Activated CD4-positive, alpha-beta T cell treated with anti-CD3 and anti-CD28 coated beads, Interleukin-2, Interleukin-4, amounts not matched to agents 100 ng/mL and 50 ng/mL, durations not matched to agents 16 hours and 8 hours (primary cell): Measurements from ENCODE around the gene ABCA4.
"Not testable (repeated sequence)": the region's sequence is repeated elsewhere in the genome, so short reads cannot be mapped to it uniquely, and the experiment has no call there.

Experiments
- DNase-seq: peaks from one replicate; pipeline ENCODE4 v3.0.0-alpha.2; 2020; ENCODE audit warnings: low spot score

Gene ABCA4

DNA sequence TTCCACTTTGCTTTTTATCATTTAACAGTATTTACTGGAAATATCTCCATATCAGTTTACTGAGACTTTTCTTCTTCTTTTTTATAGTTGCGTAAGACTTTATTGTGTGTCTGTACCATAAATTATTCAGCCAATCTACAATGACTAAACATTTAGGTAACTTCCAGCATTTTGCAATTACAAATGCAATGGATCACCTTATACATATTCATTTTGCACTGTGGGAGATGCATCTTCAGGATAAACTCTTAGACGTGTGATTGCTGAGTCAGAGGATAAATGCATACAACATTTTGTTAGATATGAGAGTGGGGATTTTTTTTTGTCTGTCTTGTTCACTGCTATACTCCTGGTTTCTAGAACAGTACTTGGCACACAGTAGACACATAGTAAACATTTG, 116.0 kb downstream of the ABCA4 start:
- DNase-seq: no peak

DNA sequence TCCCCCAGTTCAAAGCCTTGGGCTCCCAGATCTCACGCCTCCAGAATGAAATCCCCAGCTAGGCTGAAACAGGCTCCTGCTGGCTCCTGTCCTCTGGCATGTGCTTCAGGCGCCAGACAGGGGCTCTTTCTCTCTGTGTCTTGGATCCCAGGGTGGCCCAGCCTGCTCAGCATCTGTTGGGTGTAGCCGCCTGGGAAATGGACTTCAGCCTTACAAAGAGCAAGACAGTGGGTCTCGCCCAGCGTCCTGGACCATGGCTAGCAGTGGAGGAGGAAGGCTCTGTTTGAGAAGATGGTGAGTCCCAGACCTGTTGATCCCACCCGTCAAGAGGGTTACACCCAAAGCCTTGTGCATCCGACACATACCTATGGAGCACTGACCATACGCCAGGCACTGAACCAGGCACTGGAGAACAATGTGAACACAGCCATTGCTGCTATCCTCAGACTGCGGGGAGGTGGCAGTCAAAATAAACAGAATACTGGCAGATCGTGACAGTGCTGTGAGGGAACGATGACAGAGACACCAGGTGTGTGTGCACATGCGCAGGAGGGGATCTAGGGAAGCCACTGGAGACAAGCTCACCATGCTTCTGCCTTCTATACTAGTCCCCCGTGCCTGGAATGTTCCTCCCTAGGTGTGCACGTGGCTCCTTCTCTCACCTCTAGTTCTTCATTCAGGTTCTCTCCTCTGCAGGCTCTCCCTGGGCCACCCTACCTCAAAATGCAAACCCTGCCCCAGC, 118.7 kb downstream of the ABCA4 start:
- no peak for DNase-seq

DNA sequence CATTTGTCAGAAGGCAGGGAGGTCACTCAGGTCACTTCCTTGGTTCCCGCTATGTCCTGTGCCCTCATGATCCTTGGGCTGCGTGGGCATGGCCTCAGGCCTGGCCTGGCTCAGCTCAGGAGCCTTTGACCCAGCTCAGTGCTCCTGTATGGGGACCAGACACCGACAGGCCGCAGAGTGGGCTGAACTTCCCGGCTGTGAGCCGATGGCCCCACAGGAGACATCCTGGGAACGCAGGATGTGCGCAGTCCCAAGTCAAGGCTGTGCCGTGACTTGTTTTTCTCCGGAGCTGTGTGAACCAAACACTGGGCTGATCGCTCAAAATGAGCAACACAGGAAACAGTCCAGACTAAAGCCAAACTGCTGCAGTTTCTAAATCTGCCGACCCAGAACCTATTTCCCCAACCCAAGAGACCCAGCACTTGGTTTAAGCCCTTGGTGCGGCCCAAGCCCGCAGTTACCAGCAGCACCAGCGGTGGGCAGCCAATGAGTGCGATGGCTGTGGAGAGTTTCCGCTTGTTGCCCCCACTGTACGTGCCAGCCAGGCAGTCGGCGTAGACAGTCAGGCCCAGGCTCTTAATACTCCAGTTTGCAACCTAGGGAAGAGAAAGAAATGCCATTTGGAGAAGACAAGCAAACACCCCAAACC, 119.4 kb downstream of the ABCA4 start:
- DNase-seq: no peak

DNA sequence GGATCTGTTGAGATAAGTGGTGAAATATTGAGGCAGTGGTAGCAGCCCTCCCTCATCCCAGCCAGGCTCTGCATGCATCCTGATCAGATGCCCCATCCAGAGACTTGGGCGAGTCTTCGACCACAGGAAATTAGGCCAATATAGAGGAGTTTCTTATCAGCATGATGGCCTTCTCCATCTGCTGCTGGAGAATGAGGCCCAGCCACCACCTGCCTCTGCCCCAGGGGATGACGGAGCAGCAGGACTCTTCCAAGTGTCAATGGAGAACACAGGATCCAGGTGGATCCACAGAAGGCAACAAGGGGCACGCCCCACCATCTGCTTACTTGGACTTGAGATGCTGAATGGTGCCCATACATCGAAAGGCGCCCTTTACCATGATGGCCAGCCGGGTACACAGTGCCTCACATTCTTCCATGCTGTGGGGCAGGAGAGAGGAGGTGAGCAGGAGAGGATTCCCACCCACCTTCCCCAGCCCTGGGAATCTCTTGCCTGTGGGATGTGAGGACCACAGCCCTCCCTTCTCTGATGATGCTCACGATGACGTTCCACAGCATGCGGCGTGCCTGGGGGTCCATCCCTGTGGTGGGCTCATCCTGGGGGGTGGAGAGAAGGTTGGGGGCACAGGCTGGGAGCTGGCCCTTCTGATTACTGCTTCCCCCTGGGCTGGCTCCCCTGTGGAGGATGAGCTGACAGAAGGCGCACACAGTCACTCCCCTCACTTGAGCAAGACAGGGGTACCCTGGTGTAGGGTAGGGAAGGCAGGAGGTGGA, 120.3 kb downstream of the ABCA4 start:
- DNase-seq: no peak

DNA sequence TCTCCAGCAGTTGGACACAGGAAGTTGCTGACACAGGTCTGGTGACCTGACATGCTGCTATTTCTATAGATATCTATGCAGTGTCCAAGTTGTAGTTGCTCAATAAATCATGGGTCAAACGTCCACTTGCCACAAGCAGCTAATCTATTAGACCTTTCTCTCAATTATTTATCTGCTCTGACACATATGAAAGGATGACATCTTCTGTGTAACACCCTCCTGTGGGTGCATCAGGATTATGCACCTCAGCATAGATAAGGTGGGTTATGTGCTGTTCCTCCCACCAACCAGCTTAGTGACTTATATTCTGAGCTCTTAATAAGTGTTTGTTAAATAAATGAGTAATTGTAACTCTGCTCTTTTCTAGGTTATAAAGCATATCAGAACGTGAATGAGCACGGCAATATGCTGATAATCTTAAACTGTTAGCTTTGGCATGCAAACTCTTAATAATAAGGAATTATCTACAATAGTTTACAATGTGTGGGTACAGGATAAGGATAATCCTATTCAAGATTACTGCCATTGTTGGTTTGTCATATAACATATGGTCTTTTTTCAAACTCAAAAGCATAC, 121.0 kb downstream of the ABCA4 start:
- DNase-seq: no peak

DNA sequence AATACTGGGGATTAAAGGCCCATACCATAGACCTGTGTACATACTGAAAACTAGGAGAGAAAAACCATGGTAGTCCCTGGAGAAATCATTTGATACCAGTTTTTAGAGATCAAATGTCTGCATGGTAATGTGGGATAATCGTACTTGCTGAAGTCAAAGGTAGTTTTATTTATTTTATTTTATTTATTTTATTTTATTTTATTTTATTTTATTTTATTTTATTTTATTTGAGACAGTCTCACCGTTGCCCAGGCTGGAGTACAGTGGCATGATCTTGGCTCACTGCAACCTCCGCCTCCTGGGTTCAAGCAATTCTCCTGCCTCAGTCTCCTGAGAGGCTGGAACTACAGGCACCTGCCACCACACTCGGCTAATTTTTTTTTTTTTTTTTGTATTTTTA, 122.4 kb downstream of the ABCA4 start:
- DNase-seq: not testable (repeated sequence)

DNA sequence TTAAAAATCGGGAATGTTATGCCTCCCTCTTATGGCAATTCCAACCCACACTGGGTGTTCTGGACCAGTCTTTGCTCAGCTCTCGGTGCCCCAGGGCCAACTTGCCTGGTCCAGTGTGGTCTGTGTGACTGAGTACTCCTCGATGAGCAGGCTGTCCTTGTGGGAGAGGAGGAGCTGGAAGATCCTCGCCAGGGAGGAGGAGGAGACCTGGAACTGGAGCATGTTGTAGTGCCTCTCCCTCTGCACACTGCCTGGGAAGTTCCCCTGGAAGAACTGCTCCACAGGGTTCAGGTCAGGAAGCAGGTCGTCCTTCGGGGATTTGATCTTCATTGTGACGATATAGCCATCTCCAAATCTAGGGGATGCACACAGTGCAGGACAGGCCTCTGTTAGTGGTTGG, 123.2 kb downstream of the ABCA4 start:
- no peak for DNase-seq

DNA sequence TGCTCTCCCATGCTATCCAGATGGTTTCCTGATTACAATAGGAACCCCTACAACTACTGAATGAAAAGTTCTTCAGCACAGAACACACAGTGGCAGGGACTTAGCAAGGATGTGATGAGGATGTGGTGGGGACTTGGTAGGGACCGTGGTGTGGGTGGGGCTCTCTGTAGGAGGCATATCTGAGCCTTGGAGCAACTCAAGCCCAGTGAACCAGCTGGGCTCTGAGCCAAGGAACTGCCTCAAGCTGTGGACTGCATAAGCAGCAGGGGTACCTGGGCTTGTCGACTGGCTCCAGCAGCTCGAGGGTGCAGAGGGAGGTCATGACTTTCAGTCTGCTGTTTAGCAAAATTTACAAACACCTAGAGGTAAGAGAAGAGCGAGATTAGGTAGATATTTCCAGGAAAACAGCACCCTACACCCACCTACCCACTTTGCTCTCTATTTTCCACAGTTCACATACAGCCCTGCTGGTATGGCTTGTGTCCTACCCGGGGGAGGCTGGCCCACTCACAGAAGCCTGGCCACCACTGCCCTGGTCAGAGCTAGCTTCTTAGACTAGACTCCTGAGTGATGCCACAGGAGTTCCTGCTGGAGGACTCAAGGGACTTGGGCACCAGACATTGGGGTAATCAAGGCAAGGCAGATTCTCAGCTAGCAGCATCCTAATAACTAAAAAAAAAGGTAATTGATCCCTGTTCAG, 125.0 kb downstream of the ABCA4 start:
- DNase-seq: no peak

DNA sequence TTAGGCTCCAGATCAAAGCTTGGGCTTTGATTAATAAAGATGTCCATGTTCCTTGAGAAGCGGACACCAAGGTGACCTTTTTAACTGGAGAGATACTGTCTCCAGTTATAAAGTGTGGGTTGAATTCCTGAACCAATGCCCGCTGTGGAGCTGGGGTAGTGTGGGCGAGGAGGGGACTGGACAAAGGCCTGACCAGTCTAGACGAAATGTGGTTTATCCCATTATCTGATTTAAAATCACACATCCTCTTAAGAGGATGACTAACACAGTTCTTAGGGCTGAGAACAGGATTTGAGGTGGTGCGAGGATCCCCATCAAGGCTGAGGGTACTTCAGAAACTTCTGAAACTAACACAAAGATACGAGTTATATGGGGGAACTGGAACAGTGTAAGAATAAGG, 127.2 kb downstream of the ABCA4 start:
- DNase-seq: no peak

DNA sequence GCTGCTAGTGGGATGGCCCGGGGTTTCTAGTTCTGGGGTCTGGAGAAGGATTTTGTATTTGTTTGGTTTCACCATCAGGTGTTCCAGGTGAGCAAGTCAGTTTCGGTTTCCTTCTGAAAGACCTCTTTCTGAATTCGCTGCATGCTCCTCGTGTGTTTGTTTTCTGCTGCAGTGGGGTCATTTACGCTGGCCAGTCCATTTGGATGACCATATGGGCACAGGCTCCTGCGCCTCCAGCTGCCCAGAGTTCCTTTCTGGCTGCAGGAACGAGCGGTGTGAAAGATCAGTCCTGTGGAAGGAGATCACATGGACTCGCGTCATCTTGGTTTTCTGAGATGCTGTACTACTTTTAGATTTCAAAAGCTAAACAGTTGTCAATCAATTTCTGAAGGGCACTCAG, 128.0 kb downstream of the ABCA4 start:
- no peak for DNase-seq

DNA sequence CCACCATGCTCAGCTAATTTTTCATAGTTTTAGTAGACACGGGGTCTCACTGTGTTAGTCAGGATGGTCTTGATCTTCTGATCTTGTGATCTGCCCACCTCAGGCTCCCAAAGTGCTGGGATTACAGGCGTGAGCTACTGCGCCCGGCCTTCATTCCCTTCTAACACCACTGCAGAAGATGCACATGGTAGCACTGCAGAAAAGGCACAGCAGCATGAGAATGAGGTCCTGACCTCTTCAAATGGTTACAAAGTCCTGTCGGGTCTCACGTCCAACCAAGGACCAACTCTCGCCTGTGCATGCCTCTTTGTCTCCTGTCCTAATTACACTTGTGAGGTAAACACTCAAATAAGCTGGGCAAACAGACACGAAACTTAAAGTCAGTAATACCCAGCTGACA, 128.8 kb downstream of the ABCA4 start:
- DNase-seq: no peak

DNA sequence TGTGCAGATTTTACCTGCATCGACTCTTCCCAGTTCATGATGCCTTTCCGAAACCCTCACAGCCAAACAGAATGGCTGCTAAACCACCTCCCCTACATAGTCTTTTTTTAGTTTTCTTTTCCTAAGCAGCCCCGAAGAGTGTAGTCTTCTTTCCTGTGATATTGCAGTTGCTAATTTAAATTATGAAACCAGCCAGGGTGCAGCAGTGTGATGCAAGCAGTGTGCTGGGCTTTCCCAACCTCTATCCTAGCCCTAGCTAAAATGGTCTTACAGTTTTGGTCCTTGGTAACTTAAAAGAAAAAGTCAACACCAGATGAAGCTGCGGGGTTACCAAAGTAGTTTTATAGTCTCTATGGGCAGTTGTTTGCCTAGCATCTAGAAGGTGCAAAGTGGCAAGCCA, 129.7 kb downstream of the ABCA4 start:
- no peak for DNase-seq

DNA sequence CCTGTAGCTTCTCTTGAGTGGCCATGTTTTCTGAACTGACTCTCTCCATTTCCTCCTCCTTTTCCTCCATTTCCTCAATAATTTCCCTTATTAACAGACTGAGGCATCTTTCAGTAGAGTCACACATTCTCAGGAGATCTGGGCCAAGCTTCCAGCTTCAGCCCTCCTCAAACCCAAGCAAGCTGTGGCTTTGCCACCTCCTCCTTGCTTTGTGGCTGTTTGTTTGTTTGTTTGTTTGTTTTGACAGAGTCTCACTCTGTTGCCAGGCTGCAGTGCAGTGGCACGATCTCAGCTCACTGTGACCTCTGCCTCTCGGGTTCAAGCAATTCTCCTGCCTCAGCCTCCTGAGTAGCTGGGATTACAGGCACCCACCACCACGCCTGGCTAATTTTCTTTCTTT, 130.5 kb downstream of the ABCA4 start:
- DNase-seq: not testable (repeated sequence)

DNA sequence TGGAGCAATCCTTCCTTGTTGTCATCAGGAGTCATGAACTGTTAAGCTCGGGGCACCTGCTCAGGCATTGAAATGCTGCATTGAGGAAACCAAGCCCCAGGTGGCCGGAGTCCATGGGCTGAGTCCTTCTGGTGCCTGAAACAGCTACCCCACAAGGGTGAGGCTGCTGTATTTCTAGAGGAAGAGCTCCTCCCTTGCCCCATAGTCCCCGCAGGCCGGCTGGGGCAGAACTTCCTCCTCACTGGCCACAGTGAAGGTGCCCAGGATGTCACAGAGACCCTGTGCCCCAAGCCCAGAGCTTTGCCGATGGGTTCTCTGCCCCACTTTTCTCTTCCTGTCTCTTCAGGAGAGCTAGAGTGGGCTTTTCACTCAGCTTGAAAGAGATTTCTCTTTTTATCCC, 130.9 kb downstream of the ABCA4 start:
- no peak for DNase-seq

DNA sequence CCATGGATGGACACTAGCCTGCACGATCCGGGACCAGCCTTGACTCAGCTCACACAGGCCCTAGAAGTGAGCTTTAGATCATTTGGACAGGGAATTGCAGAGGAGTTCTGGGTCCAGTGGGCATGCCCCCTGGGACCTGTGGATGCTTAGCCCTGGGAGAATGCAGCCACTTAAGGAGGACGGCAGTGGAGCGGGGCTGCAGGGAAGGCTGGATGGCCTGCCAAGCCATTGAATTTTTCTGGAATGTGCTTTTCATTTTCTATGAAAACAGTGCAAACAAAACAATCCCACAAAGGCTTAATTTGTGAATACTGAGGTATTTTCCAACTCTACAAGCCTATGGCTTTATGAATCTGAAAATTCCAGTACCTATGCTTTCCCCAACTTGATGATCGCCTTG, 131.3 kb downstream of the ABCA4 start:
- DNase-seq: no peak

DNA sequence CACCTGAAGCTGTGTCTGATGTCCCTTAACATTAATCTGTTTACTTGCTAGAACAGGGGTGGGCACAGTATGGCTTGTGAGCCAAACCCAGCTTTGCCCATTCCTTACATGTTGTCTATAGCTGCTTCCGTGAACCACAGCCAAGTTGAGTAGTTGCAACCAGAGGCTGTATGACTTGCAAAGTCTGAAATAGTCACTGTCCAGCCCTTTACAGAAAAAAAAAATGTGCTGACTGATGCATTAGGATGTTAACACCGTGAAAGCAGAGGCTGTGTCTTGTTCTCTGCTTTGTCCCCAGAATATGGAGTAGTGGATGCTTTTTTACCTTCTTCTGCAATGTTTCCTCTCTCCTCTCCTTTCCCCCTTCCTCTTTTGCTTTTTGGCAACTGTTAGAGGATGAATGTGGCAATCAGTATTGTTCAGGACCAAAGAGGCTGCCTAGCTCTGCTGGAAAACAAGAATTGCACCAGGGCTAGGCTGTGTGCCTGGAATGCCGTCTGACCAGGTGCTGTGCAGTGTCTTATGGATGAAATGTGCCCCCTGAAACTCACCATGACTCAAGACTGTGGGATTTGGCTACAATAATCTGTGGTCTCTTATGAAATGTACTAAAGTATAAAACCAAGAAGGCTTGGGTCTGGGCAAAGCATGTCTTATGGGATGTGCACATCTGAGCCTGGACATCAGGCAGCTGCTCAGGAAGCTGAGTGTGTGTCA, 132.2 kb downstream of the ABCA4 start:
- DNase-seq: no peak

DNA sequence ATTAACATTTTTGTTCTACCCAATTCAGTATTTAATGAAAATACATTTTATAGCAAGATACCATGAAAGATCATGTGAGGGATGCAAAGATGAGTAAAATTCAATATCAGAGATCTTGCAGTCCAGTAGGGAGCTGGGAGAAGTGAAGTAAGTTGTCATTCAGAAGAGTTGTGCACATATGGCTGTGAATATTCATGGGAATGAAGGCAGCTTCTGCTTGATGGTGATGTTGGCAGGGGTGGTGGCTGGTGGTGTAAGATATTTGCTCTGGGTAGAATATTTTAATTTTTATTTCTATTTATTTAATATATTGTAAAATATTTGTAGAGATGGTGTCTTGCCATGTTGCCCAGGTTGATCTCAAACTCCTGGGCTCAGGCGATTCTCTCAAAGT, 139.7 kb downstream of the ABCA4 start:
- DNase-seq: no peak

DNA sequence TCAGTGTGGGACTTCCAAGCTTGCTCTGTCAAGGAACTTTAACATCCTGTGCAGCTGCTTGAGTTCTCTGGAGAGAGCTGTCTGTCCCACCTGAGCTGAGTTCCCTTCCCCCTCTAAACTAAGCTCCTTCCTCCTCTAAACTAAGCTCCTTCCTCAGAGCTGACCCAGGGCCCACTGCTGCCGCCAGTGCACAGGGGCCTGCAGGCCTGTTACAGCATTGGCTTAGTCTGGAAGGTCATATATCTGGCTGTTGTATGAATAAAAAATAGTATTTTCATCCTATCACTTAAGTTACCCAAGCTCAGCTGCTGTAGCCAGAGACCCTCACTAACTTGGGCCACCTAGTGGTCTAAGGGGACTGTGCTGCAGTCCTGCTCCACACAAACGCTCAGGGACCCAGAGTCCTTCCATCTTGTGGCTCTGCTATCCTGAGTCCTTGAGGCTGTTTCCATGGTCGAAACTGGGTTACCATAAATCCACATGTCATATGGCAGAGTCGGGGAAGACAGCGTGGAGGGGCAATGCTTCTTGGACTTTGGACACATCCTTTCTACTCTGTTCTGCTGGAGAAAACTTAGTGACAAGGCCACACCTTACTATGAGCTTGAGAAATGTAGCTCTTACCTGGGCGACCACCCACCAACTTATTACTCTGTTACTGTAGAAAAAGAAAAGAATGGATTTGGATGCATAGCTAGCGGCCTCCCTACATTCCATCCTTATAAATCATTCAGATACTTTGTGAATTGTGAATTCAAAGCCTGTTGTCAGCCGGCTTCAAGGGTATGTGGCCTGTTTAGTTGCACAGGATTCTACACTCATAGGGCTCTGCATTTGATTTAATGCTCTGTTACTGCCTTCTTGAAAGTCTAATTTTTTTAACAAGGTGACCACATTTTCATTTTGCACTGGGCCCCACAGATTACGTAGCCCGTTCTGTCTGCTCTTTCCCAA, 140.4 kb downstream of the ABCA4 start:
- DNase-seq: no peak

DNA sequence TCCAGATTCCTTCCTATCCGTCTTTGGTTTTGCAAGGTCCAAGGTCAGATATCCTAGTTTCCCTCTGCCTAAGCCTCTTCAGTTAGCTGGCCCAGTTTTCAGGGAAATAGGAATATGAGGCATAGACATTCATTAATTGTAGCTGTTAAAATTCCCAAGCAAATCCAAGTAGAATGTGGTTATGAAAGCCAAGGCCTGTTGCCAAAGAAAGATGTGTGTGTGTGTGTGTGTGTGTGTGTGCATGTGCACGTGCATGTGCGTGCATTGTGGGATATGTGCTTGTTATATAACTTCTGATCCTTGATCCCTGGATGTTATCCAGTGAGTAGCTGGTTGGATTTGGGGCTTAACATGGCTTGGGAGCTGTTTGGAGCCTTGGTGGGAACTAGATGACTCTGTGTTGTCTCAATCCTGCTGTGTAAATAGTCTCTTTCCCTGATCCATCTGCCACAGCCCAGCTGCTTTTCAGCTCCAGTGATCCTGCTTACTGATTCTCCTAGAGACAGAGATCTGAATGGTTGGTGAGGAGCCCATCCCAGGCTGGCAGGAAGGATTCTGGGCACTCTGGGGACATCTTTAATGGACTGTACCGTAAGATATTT, 141.1 kb downstream of the ABCA4 start:
- DNase-seq: no peak
